HFF-Myc (cell line): ENCODE data around the gene FGF18.
"Not testable (repeated sequence)": the region's sequence is repeated elsewhere in the genome, so short reads cannot be mapped to it uniquely, and the experiment has no call there.

Experiments used
- DNase-seq: peaks from one replicate; pipeline ENCODE4 v3.0.0-alpha.2; 2011; ENCODE audit warnings: low read depth; ENCODE audit errors: extremely low read depth
- H3K4me3 ChIP-seq: replicated peaks from 2 replicates; pipeline ENCODE4 v1.5.1; 2011; ENCODE audit warnings: low read depth, mild to moderate bottlenecking, control low read depth, low read length
- CTCF ChIP-seq: IDR thresholded peaks from 2 replicates; pipeline ENCODE4 v1.5.1; 2012; ENCODE audit warnings: mild to moderate bottlenecking, low read depth, low read length, control low read depth; ENCODE audit errors: missing control alignments

Gene FGF18

GRCh38 chr5:171495122-171495700 is 75.8 kb downstream of the FGF18 start:
- H3K4me3 ChIP-seq = no peak overlapping the region
- no peak for TF ChIP-seq CTCF
- peak; percentile 14 for DNase-seq

DNA sequence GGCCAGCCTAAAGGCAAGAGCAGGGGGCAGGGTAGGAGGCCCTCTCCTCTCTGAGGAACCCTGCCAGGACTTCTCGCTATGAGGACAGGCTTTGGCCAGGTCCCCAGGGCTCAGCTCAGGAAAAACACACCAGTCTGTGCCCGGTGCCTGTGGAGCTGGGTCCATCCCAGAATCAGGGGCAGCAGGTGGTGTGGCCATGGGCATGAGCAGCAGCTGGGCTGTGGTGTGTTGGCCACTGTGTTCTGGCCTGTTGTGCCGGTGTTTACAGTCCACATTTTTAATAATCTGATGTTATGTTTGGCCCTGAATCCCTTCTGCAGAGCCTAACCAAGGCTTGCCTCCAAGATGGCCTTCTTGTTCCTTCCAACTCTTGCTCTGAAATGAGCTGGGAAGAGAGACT is 77.0 kb downstream of the FGF18 start:
- H3K4me3 ChIP-seq = no peak overlapping the region
- DNase-seq = no peak
- no peak for TF ChIP-seq CTCF

- DNase-seq, H3K4me3 ChIP-seq: not testable (repeated sequence)
Observed at GRCh38 chr5:171497494-171497893, 78.0 kb downstream of the FGF18 start.

DNA sequence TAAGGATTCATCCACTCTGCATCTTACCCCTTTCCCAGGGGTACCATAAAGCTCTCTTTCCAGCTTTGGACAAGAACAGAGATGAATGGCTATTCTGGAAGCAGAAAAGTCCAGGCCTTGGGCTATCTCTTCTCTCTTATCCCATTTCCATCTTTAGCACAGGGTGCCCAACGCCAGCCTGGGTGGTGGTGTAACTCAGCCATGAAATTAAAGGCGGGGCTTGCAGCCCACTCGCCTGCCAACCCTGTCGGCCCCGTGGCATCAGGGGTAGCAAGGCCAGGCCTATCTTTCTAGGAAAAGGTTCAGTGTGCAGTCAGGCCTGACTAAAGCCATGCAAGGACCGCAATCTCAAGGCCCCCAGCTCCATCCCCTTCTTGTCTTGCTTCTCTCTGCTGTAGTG is 78.7 kb downstream of the FGF18 start:
- no peak overlapping the region for H3K4me3 ChIP-seq
- DNase-seq = no peak
- TF ChIP-seq CTCF = no peak

DNA sequence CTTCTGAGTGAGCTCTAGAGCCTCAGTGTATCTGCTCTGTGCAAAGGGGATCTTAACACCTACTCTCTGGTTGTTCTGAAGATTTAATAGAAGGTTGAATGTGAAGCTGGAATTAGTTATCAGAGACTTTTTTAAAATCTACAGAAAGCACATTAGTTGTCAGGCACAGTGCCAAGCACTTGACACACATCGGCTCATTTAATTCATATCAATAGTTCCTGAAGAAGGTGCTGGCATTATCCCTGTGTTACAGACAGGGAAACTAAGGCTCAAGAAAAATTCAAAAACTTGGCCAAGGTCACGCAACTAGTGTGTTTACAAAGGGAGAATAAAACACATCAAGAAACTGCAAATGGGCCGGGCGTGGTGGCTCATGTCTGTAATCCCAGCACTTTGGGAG is 80.2 kb downstream of the FGF18 start:
- no peak for DNase-seq
- H3K4me3 ChIP-seq = no peak overlapping the region
- no peak for TF ChIP-seq CTCF

- DNase-seq = no peak
- no peak for TF ChIP-seq CTCF
- no peak overlapping the region for H3K4me3 ChIP-seq
Observed at GRCh38 chr5:171505473-171506043, 86.1 kb downstream of the FGF18 start.

DNA sequence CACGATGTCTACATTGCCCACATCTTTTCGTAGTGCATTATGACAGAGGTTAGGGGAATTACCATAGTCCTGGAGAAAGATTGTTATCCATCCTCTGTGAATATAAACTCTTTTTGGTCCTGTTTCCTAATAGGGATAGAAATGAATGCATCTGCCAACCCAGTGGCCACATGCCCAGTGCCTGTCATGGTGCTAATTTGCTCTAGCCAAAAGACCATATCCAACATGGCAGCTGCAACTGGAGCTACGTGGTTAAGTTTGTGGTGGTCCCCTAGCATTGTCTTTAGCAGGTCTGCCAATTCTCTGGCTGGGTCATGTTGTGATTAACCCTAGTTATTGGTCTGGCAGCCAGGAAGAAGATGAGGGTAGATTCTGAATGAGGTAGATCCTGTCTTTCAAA is 87.5 kb downstream of the FGF18 start:
- no peak for TF ChIP-seq CTCF
- no peak overlapping the region for H3K4me3 ChIP-seq
- no peak for DNase-seq
